Vagina (tissue), 2 donors: ENCODE results near the gene RPH3AL. TPM values are rescaled to one million over a fixed set of nuclear protein-coding genes. Genes with fewer than 3 reads are reported as not detected.

Experiments
- DNase-seq, 2 donors: peaks; one replicate each; pipeline ENCODE4 v3.0.0-alpha.2; 2017; ENCODE audit errors: extremely low spot score in 2 of 2
- H3K27ac ChIP-seq: fragments of 200-600 bp; sonication (generic); one replicate; pipeline ENCODE4 v1.5.1; 2019
- H3K27me3 ChIP-seq: fragments of 200-600 bp; sonication (generic); one replicate; pipeline ENCODE4 v1.5.1; 2019
- H3K36me3 ChIP-seq, 2 donors: fragments of 200-600 bp; sonication (generic); one replicate each; pipeline ENCODE4 v1.5.1; 2017 to 2019
- H3K4me1 ChIP-seq: fragments of 200-600 bp; sonication (generic); one replicate; pipeline ENCODE4 v1.5.1; 2019
- H3K4me3 ChIP-seq, 2 donors: fragments of 200-600 bp; sonication (generic); 1 replicate in 1 of 2; 2 replicates in 1 of 2; pipeline ENCODE4 v1.5.1; 2016 to 2019
- H3K9me3 ChIP-seq: fragments of 200-600 bp; sonication (generic); one replicate; pipeline ENCODE4 v1.5.1; 2019
- CTCF ChIP-seq, 3 experiments: fragments of 450-650 bp in 2 of 3; fragments of 200-600 bp in 1 of 3; sonication (generic) in 1 of 3; IDR thresholded peaks; one replicate each; pipeline ENCODE4 v1.5.1; 2017 to 2019; ENCODE audit warnings: antibody characterized with exemption in 3 of 3, mild to moderate bottlenecking in 2 of 3, moderate library complexity in 2 of 3
- POLR2A ChIP-seq, 2 donors: fragments of 450-650 bp; IDR thresholded peaks; one replicate each; pipeline ENCODE4 v1.6.1; 2017; ENCODE audit warnings: antibody characterized with exemption in 2 of 2, mild to moderate bottlenecking in 2 of 2, moderate library complexity in 2 of 2
- POLR2AphosphoS5 ChIP-seq, 2 donors: sonication (generic); formaldehyde crosslinking; IDR thresholded peaks; one replicate each; pipeline ENCODE4 v1.9.0; 2017; ENCODE audit warnings: antibody characterized with exemption in 2 of 2, mild to moderate bottlenecking in 2 of 2, low read depth in 1 of 2; ENCODE audit not compliant: insufficient read depth in 1 of 2
- intact Hi-C: fragments of 100-400 bp; cut with DNase I; formaldehyde crosslinking; loops from one replicate; pipeline ENCODE4 v1.15.1; 2023
- total RNA-seq: library from RNA; depleted of rRNA; stranded (reverse); fragments of >200 nt; gene quantifications from one replicate; pipeline ENCODE4 v1.2.3, GENCODE V29; 2016

RPH3AL gene
- total RNA-seq, 1 donor from 2014 or later = 43.5 TPM

GRCh38 chr17:337022-337420, 15.6 kb downstream of the RPH3AL start:
- no peaks in the 10 kb centered on the region for H3K9me3 ChIP-seq
- H3K27ac ChIP-seq = no peak overlapping the region
- TF ChIP-seq CTCF (IDR thresholded peaks at IDR 0.05) (no peak), POLR2A (IDR thresholded peaks at IDR 0.05) (no peak), POLR2AphosphoS5 (IDR thresholded peaks at IDR 0.05; ENCODE audit: insufficient read depth in 1 of 2, low read depth in 1 of 2) (no peak)
- no peak overlapping the region for H3K4me3 ChIP-seq
- H3K27me3 ChIP-seq = no peaks in the 10 kb centered on the region
- intact Hi-C loops = no loop called here
- H3K36me3 ChIP-seq = no peaks in the 10 kb centered on the region
- no peak for DNase-seq
- H3K4me1 ChIP-seq = peaks cover 34% of the 10 kb centered on the region

GRCh38 chr17:336110-337021, 16.2 kb downstream of the RPH3AL start:
- H3K9me3 ChIP-seq = no peaks in the 10 kb centered on the region
- H3K4me3 ChIP-seq = no peak overlapping the region
- intact Hi-C loops = no loop called here
- no peak for DNase-seq
- H3K36me3 ChIP-seq = no peaks in the 10 kb centered on the region
- no peak overlapping the region for H3K27ac ChIP-seq
- H3K27me3 ChIP-seq = no peaks in the 10 kb centered on the region
- peaks cover 41% of the 10 kb centered on the region for H3K4me1 ChIP-seq
- no peak for TF ChIP-seq CTCF (IDR thresholded peaks at IDR 0.05)
- no peak for TF ChIP-seq POLR2A (IDR thresholded peaks at IDR 0.05)
- no peak for TF ChIP-seq POLR2AphosphoS5 (IDR thresholded peaks at IDR 0.05; ENCODE audit: insufficient read depth in 1 of 2, low read depth in 1 of 2)

- H3K27me3 ChIP-seq = no peaks in the 10 kb centered on the region
- H3K4me1 ChIP-seq = peaks cover 48% of the 10 kb centered on the region
- H3K36me3 ChIP-seq = no peaks in the 10 kb centered on the region
- H3K27ac ChIP-seq = no peak overlapping the region
- intact Hi-C loops = no loop called here
- H3K4me3 ChIP-seq = no peak overlapping the region
- DNase-seq = no peak
- no peaks in the 10 kb centered on the region for H3K9me3 ChIP-seq
- TF ChIP-seq CTCF (IDR thresholded peaks at IDR 0.05) (no peak), POLR2AphosphoS5 (IDR thresholded peaks at IDR 0.05; ENCODE audit: insufficient read depth in 1 of 2, low read depth in 1 of 2) (no peak), POLR2A (IDR thresholded peaks at IDR 0.05) (no peak)
Observed at GRCh38 chr17:335691-336090, 16.9 kb downstream of the RPH3AL start.

- intact Hi-C loops = no loop called here
- DNase-seq = no peak
Observed at GRCh38 chr17:334974-335481, 17.6 kb downstream of the RPH3AL start.

More at GRCh38 chr17:334974-335481, 17.6 kb downstream of the RPH3AL start:
- no peaks in the 10 kb centered on the region for H3K9me3 ChIP-seq
- H3K27ac ChIP-seq = no peak overlapping the region
- no peak for TF ChIP-seq POLR2A (IDR thresholded peaks at IDR 0.05)
- no peak for TF ChIP-seq CTCF (IDR thresholded peaks at IDR 0.05)
- no peak for TF ChIP-seq POLR2AphosphoS5 (IDR thresholded peaks at IDR 0.05; ENCODE audit: insufficient read depth in 1 of 2, low read depth in 1 of 2)
- no peaks in the 10 kb centered on the region for H3K27me3 ChIP-seq
- no peak overlapping the region for H3K4me3 ChIP-seq
- H3K4me1 ChIP-seq = peaks cover 51% of the 10 kb centered on the region
- H3K36me3 ChIP-seq = no peaks in the 10 kb centered on the region
